Measurements from ENCODE around the gene BMP4. TPM values are rescaled to one million over a fixed set of nuclear protein-coding genes. Genes with fewer than 3 reads are reported as not detected.
A peak's percentile ranks its signal among the peaks of the same experiment; 100 is the strongest.

BMP4 gene
- total and polyA plus RNA-seq, 10 of the 15 experiments (the other 5 are each of a cell fraction or from before 2014, with no cell fraction given), result 0.11 to 1.8 (median 0.60) TPM; not detected in 1

- no peaks in the 10 kb centered on the region for H3K36me3 ChIP-seq (ENCODE audit: control insufficient read depth in 2 of 2, insufficient read depth in 2 of 2, low read length in 1 of 2)
- ChIA-PET POLR2A (no interaction called here), CTCF (no interaction called here), SMC1A (ENCODE audit: uncharacterized antibody, unreplicated experiment) (no interaction called here), RAD21 (ENCODE audit: unreplicated experiment) (no interaction called here)
- H3K4me2 ChIP-seq (ENCODE audit: control insufficient read depth, insufficient read depth), result peak overlapping the region; percentile 60
- H3K4me1 ChIP-seq (ENCODE audit: control insufficient read depth, insufficient read depth, low read length), result no peaks in the 10 kb centered on the region
- peak overlapping the region; percentile 50; the same call in 1 of the 2 replicates for H3K9ac ChIP-seq (ENCODE audit: control insufficient read depth, insufficient read depth, low read length)
- no peak for ATAC-seq
- in situ Hi-C loops (cut with MboI) (no loop called here), intact Hi-C loops (cut with micrococcal nuclease; ENCODE audit: unreplicated experiment) (no loop called here)
- H4K20me1 ChIP-seq (ENCODE audit: control insufficient read depth, insufficient read depth), result no peaks in the 10 kb centered on the region
- WGBS (ENCODE audit: insufficient coverage, insufficient replicate concordance, low lambda C conversion rate, missing lambda C conversion rate), result 49% methylated on average over 10 of the region's 10 CpGs
- no peak for TF ChIP-seq ZNF24 (IDR thresholded peaks at IDR 0.05)
- no peak for TF ChIP-seq RUNX3 (IDR thresholded peaks at IDR 0.05; ENCODE audit: low read length)
- TF ChIP-seq RELB (IDR thresholded peaks at IDR 0.05; ENCODE audit: low read depth), result no peak
- no peak for TF ChIP-seq IRF5 (IDR thresholded peaks at IDR 0.05; ENCODE audit: borderline replicate concordance)
- TF ChIP-seq CEBPZ (IDR thresholded peaks at IDR 0.05; ENCODE audit: low read depth, low read length), result no peak
- TF ChIP-seq NFYA (IDR thresholded peaks at IDR 0.05; ENCODE audit: borderline replicate concordance, low read depth, low read length), result no peak
- no peak for TF ChIP-seq EP300 (IDR thresholded peaks at IDR 0.05; ENCODE audit: borderline replicate concordance in 1 of 2, control insufficient read depth in 1 of 2, low read depth in 2 of 2, low read length in 2 of 2)
- TF ChIP-seq TAF1 (IDR thresholded peaks at IDR 0.05; ENCODE audit: borderline replicate concordance, low read depth, low read length), result no peak
- no peak for TF ChIP-seq CBFB (IDR thresholded peaks at IDR 0.05; ENCODE audit: low read depth)
- TF ChIP-seq SREBF1 (IDR thresholded peaks at IDR 0.05; ENCODE audit: low read length), result no peak
- no peak for TF ChIP-seq NR2C2 (IDR thresholded peaks at IDR 0.05; ENCODE audit: borderline replicate concordance, control insufficient read depth, insufficient read length, low read depth)
- no peak for TF ChIP-seq PAX5 (IDR thresholded peaks at IDR 0.05; ENCODE audit: borderline replicate concordance, low read depth, low read length)
- TF ChIP-seq GATAD2B (conservative IDR thresholded peaks at IDR 0.05; ENCODE audit: low read depth), result no peak
- no peak for TF ChIP-seq CHD4 (IDR thresholded peaks at IDR 0.05)
- TF ChIP-seq ZBED1 (IDR thresholded peaks at IDR 0.05; ENCODE audit: borderline replicate concordance), result no peak
- no peak for TF ChIP-seq ATF3 (IDR thresholded peaks at IDR 0.05; ENCODE audit: borderline replicate concordance, extremely low read depth, low read depth, low read length)
- TF ChIP-seq IKZF2 (IDR thresholded peaks at IDR 0.05), result no peak
- TF ChIP-seq GABPA (IDR thresholded peaks at IDR 0.05; ENCODE audit: low read depth), result no peak
- no peak for TF ChIP-seq ZNF622 (IDR thresholded peaks at IDR 0.05)
- no peak for TF ChIP-seq NBN (IDR thresholded peaks at IDR 0.05)
- peaks cover 3 to 12% of the 10 kb centered on the region in 2 experiments; a peak in 3 of 4 replicates for H3K27me3 ChIP-seq (replicated peaks in 1 of 2; ENCODE audit: control insufficient read depth in 2 of 2, insufficient read depth in 2 of 2, low read length in 1 of 2)
- peak overlapping the region; percentile 57 for H3K4me3 ChIP-seq
- no TSS peak for BruUV-seq (replicated peaks)
- no peak overlapping the region for H3K27ac ChIP-seq (ENCODE audit: control insufficient read depth, insufficient read depth)
- H2AFZ ChIP-seq (ENCODE audit: control insufficient read depth, low read depth, low read length), result no peak overlapping the region
- H3K9me3 ChIP-seq (replicated peaks; ENCODE audit: control insufficient read depth, insufficient read depth, low read length), result no peaks in the 10 kb centered on the region; the same call in 2 of the 3 replicates
- peaks cover 30% of the 10 kb centered on the region for H3K79me2 ChIP-seq (ENCODE audit: control insufficient read depth, insufficient read depth, low read length)
- no peak for DNase-seq (ENCODE audit: low read depth, low spot score)
- no peak for FAIRE-seq
Observed at GRCh38 chr14:53952533-53952932, 4.1 kb downstream of the BMP4 start.

Measured in GM12878 (cell line).